Cardiac muscle cell (in vitro differentiated cells and primary cell): ENCODE results near the gene PDZD7. TPM values are rescaled to one million over a fixed set of nuclear protein-coding genes. Genes with fewer than 3 reads are reported as not detected.

ENCODE experiments used
- DNase-seq, 2 donors: peaks; one replicate each; pipeline versions ENCODE4 v3.0.0 to v3.0.0-alpha.2; 2010 to 2017; ENCODE audit warnings: low read depth in 1 of 2, low spot score in 1 of 2
- H3K27ac ChIP-seq: fragments of 200-600 bp; sonication (generic); 2 replicates; pipeline ENCODE4 v1.5.1; 2016
- H3K27me3 ChIP-seq: fragments of 200-600 bp; sonication (generic); 2 replicates; pipeline ENCODE4 v1.6.0; 2016; ENCODE audit warnings: control low read depth
- H3K36me3 ChIP-seq: fragments of 200-600 bp; sonication (generic); 2 replicates; pipeline ENCODE4 v1.5.1; 2016; ENCODE audit warnings: control low read depth
- H3K4me1 ChIP-seq: fragments of 200-600 bp; sonication (generic); 2 replicates; pipeline ENCODE4 v1.8.1; 2017; ENCODE audit warnings: low read depth, mild to moderate bottlenecking, mixed run types
- H3K4me3 ChIP-seq: fragments of 200-600 bp; sonication (generic); 2 replicates; pipeline ENCODE4 v1.5.1; 2016; ENCODE audit warnings: mild to moderate bottlenecking
- H3K9me3 ChIP-seq: fragments of 200-600 bp; sonication (generic); 2 replicates; pipeline ENCODE4 v1.5.1; 2017; ENCODE audit warnings: low read depth, mild to moderate bottlenecking, control low read depth
- CTCF ChIP-seq: IDR thresholded peaks from 2 replicates; pipeline ENCODE4 v1.5.1; 2012; ENCODE audit warnings: low read depth, mild to moderate bottlenecking, low read length
- polyA plus RNA-seq: library from polyadenylated mRNA; unstranded; fragments of >200 nt; fragmentation: Nextera tagmentation; extraction: Ambion mirVana; gene quantifications from 2 replicates; pipeline ENCODE4 v1.2.1, GENCODE V29; 2016
- total RNA-seq: library from RNA; depleted of rRNA; stranded (reverse); fragments of >200 nt; gene quantifications from 2 replicates; pipeline ENCODE4 v1.2.3, GENCODE V29; 2016

The PDZD7 gene
- total and polyA plus RNA-seq, 2 experiments from 2014 or later = 4.5 to 7.7 TPM

GRCh38 chr10:101042118-101042517 lies 11.2 kb upstream of the PDZD7 start:
- Histone ChIP-seq H3K9me3 (no peaks in the 10 kb centered on the region), H3K4me3 (peak overlapping the region; percentile 50), H3K36me3 (no peaks in the 10 kb centered on the region), H3K4me1 (peaks cover 5% of the 10 kb centered on the region), H3K27ac (peak overlapping the region; percentile 91), H3K27me3 (peaks cover 25% of the 10 kb centered on the region)
- no peak for TF ChIP-seq CTCF
- no peak for DNase-seq

- no peak overlapping the region for H3K4me3 ChIP-seq
- no peaks in the 10 kb centered on the region for H3K36me3 ChIP-seq
- H3K27ac ChIP-seq = no peak overlapping the region
- peaks cover 5% of the 10 kb centered on the region for H3K4me1 ChIP-seq
- TF ChIP-seq CTCF = peak; percentile 87
- no peaks in the 10 kb centered on the region for H3K9me3 ChIP-seq
- peak; percentile 87 to 91 for DNase-seq
- peaks cover 24% of the 10 kb centered on the region for H3K27me3 ChIP-seq
Observed at GRCh38 chr10:101041252-101041761, 10.4 kb upstream of the PDZD7 start.

- no peak for DNase-seq
- Histone ChIP-seq H3K27me3 (peaks cover 23% of the 10 kb centered on the region), H3K4me1 (peaks cover 5% of the 10 kb centered on the region), H3K27ac (no peak overlapping the region), H3K36me3 (no peaks in the 10 kb centered on the region), H3K4me3 (no peak overlapping the region), H3K9me3 (no peaks in the 10 kb centered on the region)
- TF ChIP-seq CTCF = no peak
Observed at GRCh38 chr10:101040851-101041250, 9.9 kb upstream of the PDZD7 start.

GRCh38 chr10:101040061-101040460 lies 9.1 kb upstream of the PDZD7 start:
- TF ChIP-seq CTCF = no peak
- no peaks in the 10 kb centered on the region for H3K9me3 ChIP-seq
- peaks cover 20% of the 10 kb centered on the region for H3K27me3 ChIP-seq

GRCh38 chr10:101038484-101038883 lies 7.6 kb upstream of the PDZD7 start:
- no peak for DNase-seq
- H3K4me3 ChIP-seq = no peak overlapping the region
- no peak overlapping the region for H3K27ac ChIP-seq
- peaks cover 18% of the 10 kb centered on the region for H3K27me3 ChIP-seq
- H3K4me1 ChIP-seq = peaks cover 8% of the 10 kb centered on the region
- no peaks in the 10 kb centered on the region for H3K36me3 ChIP-seq
- H3K9me3 ChIP-seq = no peaks in the 10 kb centered on the region
- no peak for TF ChIP-seq CTCF

More at GRCh38 chr10:101040061-101040460, 9.1 kb upstream of the PDZD7 start:
- Histone ChIP-seq H3K4me3 (no peak overlapping the region), H3K4me1 (peaks cover 5% of the 10 kb centered on the region), H3K36me3 (no peaks in the 10 kb centered on the region), H3K27ac (no peak overlapping the region)
- no peak for DNase-seq
